Adrenal gland (tissue), 12 donors: ENCODE measurements around the gene CUL4B. TPM values are rescaled to one million over a fixed set of nuclear protein-coding genes. Genes with fewer than 3 reads are reported as not detected.

Experiments
- DNase-seq, 7 donors: peaks; one replicate each; pipeline ENCODE4 v3.0.0-alpha.2; 2019 to 2020
- H3K27ac ChIP-seq, 5 donors: fragments of 200-600 bp; sonication (generic) in 4 of 5; 1 replicate in 3 of 5; 2 replicates in 2 of 5; pipeline versions ENCODE4 v1.5.1 to v1.8.0; 2016 to 2020; ENCODE audit warnings: mild to moderate bottlenecking in 1 of 5
- H3K27me3 ChIP-seq: fragments of 200-600 bp; 2 replicates; pipeline ENCODE4 v1.8.0; 2021
- H3K36me3 ChIP-seq, 2 donors: fragments of 200-600 bp; replicated peaks in 1 of 2; 1 replicate in 1 of 2; 2 replicates in 1 of 2; pipeline versions ENCODE4 v1.5.1 to v1.8.0; 2018 to 2022
- H3K4me1 ChIP-seq, 2 donors: fragments of 200-600 bp; replicated peaks in 1 of 2; 1 replicate in 1 of 2; 2 replicates in 1 of 2; pipeline versions ENCODE4 v1.5.1 to v1.8.0; 2018 to 2021
- H3K4me3 ChIP-seq, 4 donors: fragments of 200-600 bp; sonication (generic) in 3 of 4; one replicate each; pipeline ENCODE4 v1.5.1; 2016 to 2018
- H3K9me3 ChIP-seq, 3 donors: fragments of 200-600 bp; sonication (generic) in 1 of 3; replicated peaks in 1 of 3; 1 replicate in 2 of 3; 2 replicates in 1 of 3; pipeline versions ENCODE4 v1.5.1 to v1.8.0; 2016 to 2021
- POLR2A ChIP-seq, 2 donors: fragments of 450-650 bp; IDR thresholded peaks; one replicate each; pipeline ENCODE4 v1.6.1; 2017; ENCODE audit warnings: antibody characterized with exemption in 2 of 2, mild to moderate bottlenecking in 2 of 2, moderate library complexity in 1 of 2
- whole genome bisulfite sequencing, 4 donors: extraction: QIAGEN DNeasy Blood & Tissue Kit in 2 of 4; methylation state at CpG; one replicate each; pipeline versions ENCODE4 v1.1.5 to v1.1.7; 2013 to 2017; 5-methylcytosine and 5-hydroxymethylcytosine counted together
- intact Hi-C, 2 donors: fragments of 100-400 bp; cut with DNase I; formaldehyde crosslinking; loops; one replicate each; pipeline versions ENCODE4 v1.14.1 to v1.15.0; 2022 to 2023
- polyA plus RNA-seq, 3 donors: library from polyadenylated mRNA; stranded (reverse); fragments of 200-250 nt in 2 of 3; fragments of 350-450 nt in 1 of 3; fragmentation: Illumina TruSeq in 1 of 3; extraction: RNeasy Lipid Tissue Mini Kit (QIAGEN cat#74804) in 1 of 3; gene quantifications; one replicate each; pipeline ENCODE4 v1.2.3, GENCODE V29; 2013 to 2014
- total RNA-seq, 9 donors: library from RNA; depleted of rRNA in 4 of 9; stranded (reverse); fragments of >200 nt in 4 of 9; fragments of 120-200 nt in 1 of 9; fragmentation: NEBNext Ultra II Directional in 1 of 9; extraction: Animal tissue kit (Norgen Biotek cat#: 25700) in 1 of 9; gene quantifications; one replicate each; pipeline versions ENCODE4 v1.1.0 to v1.2.4, GENCODE V29; 2013 to 2023
- TF ChIP-seq, protein P1 (sequence below), 6 experiments: fragments of 450-650 bp in 4 of 6; fragments of 200-600 bp in 2 of 6; sonication (generic) in 1 of 6; IDR thresholded peaks; 1 replicate in 5 of 6; 2 replicates in 1 of 6; pipeline versions ENCODE4 v1.5.1 to v1.8.0; 2016 to 2021; ENCODE audit warnings: antibody characterized with exemption in 6 of 6, mild to moderate bottlenecking in 2 of 6, moderate library complexity in 1 of 6
- donor health status: healthy with polysubstance abuse.
- donor health status: Bipolar disorder and iron deficiency.
- donor health status: DM: yes; HTN: yes; CAD: no.
- donor health status: DM: no; HTN: no; CAD: no.
- donor health status: DM: no; HTN: no; CAD: no.
- donor health status: DM: yes; HTN: yes; CAD: no.

The CUL4B gene
- total and polyA plus RNA-seq, 12 donors, result 24.7 to 55.3 (median 39.7) TPM

DNA sequence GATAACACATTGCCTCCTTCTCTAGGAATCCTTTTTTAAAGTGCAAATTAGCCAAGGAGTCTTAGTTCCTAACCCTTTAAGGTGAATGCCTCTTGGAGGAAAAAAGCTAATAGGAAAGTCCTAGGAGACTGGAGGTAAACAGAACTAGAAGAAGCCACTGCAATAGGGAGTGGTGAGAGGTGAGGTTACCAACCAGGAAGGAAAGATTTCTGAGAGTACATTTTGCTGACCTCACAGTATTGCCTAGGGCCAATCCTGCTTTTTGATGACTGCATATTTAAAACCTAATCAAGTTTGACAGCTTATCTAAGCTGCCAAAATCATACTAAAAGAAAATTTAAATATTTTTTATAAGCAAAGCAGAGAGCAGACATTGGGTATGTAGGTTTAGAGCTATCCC, 7.3 kb upstream of the CUL4B start:
- Histone ChIP-seq H3K9me3 (no peaks in the 10 kb centered on the region), H3K4me3 (no peak overlapping the region), H3K27me3 (no peaks in the 10 kb centered on the region), H3K4me1 (no peaks in the 10 kb centered on the region), H3K27ac (no peak overlapping the region), H3K36me3 (no peaks in the 10 kb centered on the region)
- TF ChIP-seq, protein P1, sequence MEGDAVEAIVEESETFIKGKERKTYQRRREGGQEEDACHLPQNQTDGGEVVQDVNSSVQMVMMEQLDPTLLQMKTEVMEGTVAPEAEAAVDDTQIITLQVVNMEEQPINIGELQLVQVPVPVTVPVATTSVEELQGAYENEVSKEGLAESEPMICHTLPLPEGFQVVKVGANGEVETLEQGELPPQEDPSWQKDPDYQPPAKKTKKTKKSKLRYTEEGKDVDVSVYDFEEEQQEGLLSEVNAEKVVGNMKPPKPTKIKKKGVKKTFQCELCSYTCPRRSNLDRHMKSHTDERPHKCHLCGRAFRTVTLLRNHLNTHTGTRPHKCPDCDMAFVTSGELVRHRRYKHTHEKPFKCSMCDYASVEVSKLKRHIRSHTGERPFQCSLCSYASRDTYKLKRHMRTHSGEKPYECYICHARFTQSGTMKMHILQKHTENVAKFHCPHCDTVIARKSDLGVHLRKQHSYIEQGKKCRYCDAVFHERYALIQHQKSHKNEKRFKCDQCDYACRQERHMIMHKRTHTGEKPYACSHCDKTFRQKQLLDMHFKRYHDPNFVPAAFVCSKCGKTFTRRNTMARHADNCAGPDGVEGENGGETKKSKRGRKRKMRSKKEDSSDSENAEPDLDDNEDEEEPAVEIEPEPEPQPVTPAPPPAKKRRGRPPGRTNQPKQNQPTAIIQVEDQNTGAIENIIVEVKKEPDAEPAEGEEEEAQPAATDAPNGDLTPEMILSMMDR (IDR thresholded peaks at IDR 0.05), result no peak
- TF ChIP-seq POLR2A (IDR thresholded peaks at IDR 0.05), result no peak
- intact Hi-C loops, result no loop called here
- no peak for DNase-seq

DNA sequence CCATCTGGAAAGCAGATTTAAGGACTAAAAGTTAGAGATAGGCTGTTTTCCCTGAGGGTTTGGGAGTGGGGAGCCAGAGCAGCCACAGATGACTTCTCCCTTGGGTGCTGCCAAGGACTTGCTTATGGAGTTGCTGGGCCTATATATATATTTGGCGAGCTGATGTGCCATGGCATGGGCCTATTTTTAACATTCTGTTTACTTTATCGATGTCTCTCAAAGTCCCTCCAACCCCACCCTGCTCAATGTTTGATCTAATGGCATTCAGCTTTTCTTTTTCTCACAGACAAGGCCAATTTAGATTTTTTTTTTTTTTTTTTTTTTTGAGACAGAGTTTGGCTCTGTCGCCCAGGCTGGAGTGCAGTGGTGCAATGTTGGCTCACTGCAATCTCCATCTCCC, 6.1 kb upstream of the CUL4B start:
- Histone ChIP-seq H3K4me1 (no peaks in the 10 kb centered on the region), H3K9me3 (no peaks in the 10 kb centered on the region), H3K27me3 (no peaks in the 10 kb centered on the region), H3K27ac (no peak overlapping the region), H3K4me3 (no peak overlapping the region), H3K36me3 (no peaks in the 10 kb centered on the region)
- TF ChIP-seq, protein P1 (IDR thresholded peaks at IDR 0.05), result no peak
- no peak for TF ChIP-seq POLR2A (IDR thresholded peaks at IDR 0.05)
- intact Hi-C loops, result no loop called here
- WGBS, 4 donors, result 87 to 96% (median 93%) methylated on average over 3 of the region's 3 CpGs
- DNase-seq, result no peak

- H3K27me3 ChIP-seq, result no peaks in the 10 kb centered on the region
- H3K4me1 ChIP-seq, result no peaks in the 10 kb centered on the region
- no peak overlapping the region for H3K4me3 ChIP-seq
- TF ChIP-seq, protein P1 (IDR thresholded peaks at IDR 0.05), result no peak
- no peak for TF ChIP-seq POLR2A (IDR thresholded peaks at IDR 0.05)
- DNase-seq, result no peak
- H3K36me3 ChIP-seq, result no peaks in the 10 kb centered on the region
- no peak overlapping the region for H3K27ac ChIP-seq
- intact Hi-C loops, result no loop called here
- 62 to 97% (median 76%) methylated on average over 1 of the region's 1 CpG for WGBS, 4 donors
- H3K9me3 ChIP-seq, result no peaks in the 10 kb centered on the region
These were observed 4.2 kb upstream of the CUL4B start for GRCh38 chrX:120564925-120565324.

DNA sequence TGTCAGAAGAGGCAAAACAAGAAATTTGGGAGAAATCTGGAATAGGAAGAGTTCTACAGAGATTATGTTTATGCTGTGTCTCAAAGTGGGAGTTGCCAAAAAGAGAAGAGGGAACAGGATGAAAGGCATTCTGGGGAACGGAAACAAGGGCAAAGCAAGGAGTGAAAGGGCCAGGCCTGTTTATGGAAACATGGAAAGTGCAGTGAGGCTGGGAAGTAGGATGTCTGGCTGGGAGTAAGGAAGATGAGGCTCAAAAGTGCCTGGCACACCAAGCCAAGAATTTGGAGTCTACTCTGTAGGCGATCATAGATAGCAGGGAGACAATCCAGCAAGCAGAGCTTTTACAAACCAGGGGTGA, 1.8 kb upstream of the CUL4B start:
- TF ChIP-seq, protein P1 (IDR thresholded peaks at IDR 0.05), result no peak
- no peak for TF ChIP-seq POLR2A (IDR thresholded peaks at IDR 0.05)
- 54 to 69% (median 61%) methylated on average over 2 of the region's 2 CpGs for WGBS, 4 donors
- no peaks in the 10 kb centered on the region for H3K4me1 ChIP-seq
- DNase-seq, result no peak
- H3K9me3 ChIP-seq, result no peaks in the 10 kb centered on the region
- H3K27me3 ChIP-seq, result no peaks in the 10 kb centered on the region
- peak overlapping the region in 2 of 5 donors; percentile 97 to 98 for H3K27ac ChIP-seq
- H3K4me3 ChIP-seq, result no peak overlapping the region
- H3K36me3 ChIP-seq, result peaks cover 0 to 3% of the 10 kb centered on the region in 2 donors
- intact Hi-C loops, result no loop called here
